Eye (tissue), 1 donor: Measurements from ENCODE around the gene MS4A13.
"Not testable (repeated sequence)": the region's sequence is repeated elsewhere in the genome, so short reads cannot be mapped to it uniquely, and the experiment has no call there.

Source experiments
- DNase-seq: peaks from one replicate; pipeline ENCODE4 v3.0.0-alpha.2; 2015

The MS4A13 gene

GRCh38 chr11:60532383-60532782 lies 17.2 kb downstream of the MS4A13 start:
- not testable (repeated sequence) for DNase-seq

DNA sequence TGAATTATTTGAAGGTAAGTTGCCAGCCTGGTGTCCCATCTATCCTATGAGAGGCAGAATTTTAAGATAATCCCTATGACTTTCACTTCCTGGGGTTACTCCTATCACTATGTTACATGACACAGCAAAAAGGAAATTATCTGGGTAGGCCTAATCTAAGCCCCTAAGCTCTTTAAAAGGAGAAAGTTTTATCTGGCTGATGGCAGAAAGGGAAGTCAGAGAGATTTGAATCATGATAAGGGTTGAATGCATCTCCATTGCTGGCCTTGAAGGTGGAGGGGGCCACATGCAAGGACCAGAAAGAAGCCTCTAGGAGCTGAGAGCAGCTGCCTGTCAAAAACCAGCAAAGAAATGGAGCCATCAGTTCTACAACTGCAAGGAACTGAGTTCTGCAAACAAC lies 23.4 kb downstream of the MS4A13 start:
- not testable (repeated sequence) for DNase-seq

- no peak for DNase-seq
Observed at GRCh38 chr11:60544077-60544476, 28.9 kb downstream of the MS4A13 start.

DNA sequence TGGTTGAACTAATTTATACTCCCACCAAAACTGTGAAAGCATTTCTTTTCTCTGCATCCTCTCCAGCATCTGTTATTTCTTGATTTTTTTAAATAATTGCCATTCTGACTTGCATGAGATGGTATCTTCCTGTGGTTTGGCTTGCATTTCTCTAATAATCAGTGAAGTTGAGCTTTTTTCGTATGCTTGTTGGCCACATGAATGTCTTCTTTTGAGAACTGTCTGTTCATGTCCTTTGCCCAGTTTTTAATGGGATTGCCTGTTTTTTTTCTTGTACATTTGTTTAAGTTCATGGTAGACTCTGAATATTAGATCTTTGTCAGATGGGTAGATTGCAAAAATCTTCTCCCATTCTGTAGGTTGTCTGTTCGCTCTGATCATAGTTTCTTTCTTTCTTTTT lies 46.1 kb downstream of the MS4A13 start:
- no peak for DNase-seq

DNA sequence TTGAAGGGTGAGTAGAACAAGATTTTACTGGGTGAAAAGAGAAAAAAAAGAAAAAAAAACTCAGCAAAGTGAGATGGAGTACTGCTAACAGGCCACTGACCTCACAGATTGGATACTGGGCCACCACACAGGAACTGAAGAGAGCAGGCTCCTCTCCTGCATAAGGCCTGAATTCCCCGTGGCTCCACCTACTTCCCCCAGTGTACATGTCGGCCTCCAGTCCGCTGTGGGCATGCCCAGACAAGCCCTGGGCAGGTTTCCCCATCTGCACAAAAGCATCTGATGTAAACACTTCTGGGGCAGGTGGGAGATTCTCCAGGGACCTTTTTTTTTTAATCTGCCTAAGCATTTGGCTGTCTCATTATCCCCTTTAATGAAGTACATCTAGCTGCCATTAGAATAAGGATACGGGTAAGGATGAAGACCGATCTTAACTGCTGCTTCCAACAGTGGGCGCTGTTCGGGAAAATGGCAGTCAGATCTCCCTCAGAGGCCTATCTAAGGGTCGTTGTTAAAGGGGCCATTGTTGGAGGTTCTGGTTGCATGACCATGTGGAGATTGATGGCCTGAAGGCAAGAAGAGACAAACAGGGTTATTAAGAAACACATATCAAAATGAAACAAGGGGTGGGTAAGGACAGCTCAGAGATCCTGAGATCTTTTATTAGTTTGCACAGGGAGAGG lies 48.5 kb downstream of the MS4A13 start:
- DNase-seq, result no peak

DNA sequence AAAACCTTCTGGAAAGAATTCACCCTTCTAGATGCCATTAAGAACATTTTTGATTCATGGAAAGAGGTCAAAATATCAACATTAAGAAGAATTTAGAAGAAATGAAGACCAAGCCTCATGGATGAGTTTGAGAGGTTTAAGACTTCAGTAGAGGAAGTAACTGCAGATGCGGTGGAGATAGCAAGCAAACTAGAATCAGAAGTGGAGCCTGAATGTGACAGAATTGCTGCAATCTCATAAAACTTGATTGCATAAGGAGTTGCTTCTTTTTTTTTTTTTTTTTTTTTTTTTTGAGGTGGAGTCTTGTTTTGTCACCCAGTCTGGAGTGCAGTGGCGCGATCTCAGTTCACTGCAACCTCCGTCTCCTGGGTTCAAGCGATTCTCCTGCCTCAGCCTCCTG lies 51.6 kb downstream of the MS4A13 start:
- no peak for DNase-seq

DNA sequence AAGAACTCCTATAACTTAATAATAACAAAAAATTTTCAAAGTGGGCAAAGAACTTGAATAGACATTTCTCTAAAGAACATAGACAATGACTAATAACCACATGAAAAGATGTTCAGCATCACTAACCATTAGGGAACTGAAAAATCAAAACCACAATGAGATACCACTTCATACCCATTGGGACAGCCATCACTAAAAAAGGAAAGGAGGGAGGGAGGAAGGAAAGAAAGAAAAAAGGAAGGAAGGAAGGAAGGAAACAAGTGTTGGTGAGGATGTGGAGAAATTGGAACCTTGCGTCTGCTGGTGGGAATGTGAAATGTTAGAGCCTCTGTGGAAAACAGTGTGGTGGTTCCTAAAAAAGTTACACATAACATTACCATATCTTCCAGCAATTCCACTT lies 55.8 kb downstream of the MS4A13 start:
- DNase-seq, result no peak

- DNase-seq, result no peak
Observed at GRCh38 chr11:60589611-60590010, 74.4 kb downstream of the MS4A13 start.
